ENCODE results near the gene SCARB2. TPM values are rescaled to one million over a fixed set of nuclear protein-coding genes. Genes with fewer than 3 reads are reported as not detected.

The SCARB2 gene
- total and polyA plus RNA-seq, 2 donors (not counting 3 experiments of a cell fraction or from before 2014, with no cell fraction given): 75.2 to 116 TPM

DNA sequence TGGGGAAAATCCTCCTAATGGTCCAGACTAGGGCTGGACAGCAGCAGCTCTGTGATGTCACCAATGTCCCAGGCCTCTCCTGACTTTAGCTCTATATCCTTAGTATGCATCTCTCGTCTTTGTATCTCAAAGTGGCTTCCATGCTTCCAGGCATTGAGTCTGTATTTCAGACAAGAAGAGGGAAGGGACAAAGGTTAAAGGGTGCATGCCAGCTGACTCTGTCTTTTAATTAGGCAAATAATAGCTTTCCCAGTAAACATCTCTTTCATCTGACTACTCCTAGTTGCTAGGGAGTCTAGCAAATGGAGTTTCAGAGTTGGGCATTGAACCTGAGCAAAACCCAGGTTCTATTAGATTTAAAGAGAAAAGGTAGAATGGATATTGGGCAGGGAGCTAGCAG is 43.3 kb upstream of the SCARB2 start:
- FAIRE-seq (no peak), DNase-seq (ENCODE audit: low read depth, low spot score) (no peak)
- no peaks in the 10 kb centered on the region for H3K36me3 ChIP-seq (ENCODE audit: control insufficient read depth in 2 of 2, extremely low read depth in 1 of 2, insufficient read depth in 2 of 2, low read length in 2 of 2)
- dilution Hi-C loops (cut with MboI; ENCODE audit: extremely low pct_ligation_motif_present, low sequenced_read_pairs): no loop called here
- H3K9me1 ChIP-seq (replicated peaks; ENCODE audit: control insufficient read depth, extremely low read depth, insufficient read depth, low read length): no peaks in the 10 kb centered on the region
- no peak overlapping the region for H3K9ac ChIP-seq (replicated peaks; ENCODE audit: extremely low read depth, insufficient read depth, low read length)
- intact Hi-C loops (cut with micrococcal nuclease): no loop called here
- ChIA-PET POLR2A (no interaction called here), CTCF (interaction anchor here (1.3 to 1.5 kb wide), 2 partner anchors 12 to 77 kb away, joined by 4 read pairs; no protein-coding TSS in a partner anchor)
- H2AFZ ChIP-seq (ENCODE audit: low read depth, low read length): no peak overlapping the region
- no peak overlapping the region for H3K4me3 ChIP-seq (replicated peaks in 1 of 3; ENCODE audit: insufficient read depth in 1 of 3, low read depth in 1 of 3, low read length in 3 of 3)
- H3K4me1 ChIP-seq (ENCODE audit: control insufficient read depth, extremely low read depth, insufficient read depth, low read length): no peaks in the 10 kb centered on the region
- H3K79me2 ChIP-seq (ENCODE audit: control insufficient read depth, insufficient read depth, low read length): no peaks in the 10 kb centered on the region
- no peak for TF ChIP-seq JUN (IDR thresholded peaks at IDR 0.05; ENCODE audit: borderline replicate concordance, insufficient read depth, insufficient read length, low read depth)
- no peak overlapping the region for H3K27ac ChIP-seq (ENCODE audit: insufficient read depth, low read depth, low read length)
- H3K9me3 ChIP-seq (replicated peaks; ENCODE audit: control insufficient read depth, insufficient read depth, low read length): no peaks in the 10 kb centered on the region
- no TSS peak for BruUV-seq (replicated peaks)
- no peak overlapping the region for H3K4me2 ChIP-seq (ENCODE audit: insufficient read depth, low read length)
- no peaks in the 10 kb centered on the region for H4K20me1 ChIP-seq (replicated peaks; ENCODE audit: control insufficient read depth, extremely low read depth, insufficient read depth, low read length)
- H3K27me3 ChIP-seq (ENCODE audit: control insufficient read depth in 2 of 2, insufficient read depth in 2 of 2, low read length in 2 of 2): peaks cover 27 to 39% of the 10 kb centered on the region in 2 experiments

GRCh38 chr4:76256032-76256431 is 42.4 kb upstream of the SCARB2 start:
- CTCF ChIA-PET: interaction anchor here (0.9 kb wide), 1 partner anchor 76 kb away, joined by 4 read pairs; no protein-coding TSS in a partner anchor
- Histone ChIP-seq H3K27me3 (ENCODE audit: control insufficient read depth in 2 of 2, insufficient read depth in 2 of 2, low read length in 2 of 2) (peaks cover 31 to 46% of the 10 kb centered on the region in 2 experiments), H4K20me1 (replicated peaks; ENCODE audit: control insufficient read depth, extremely low read depth, insufficient read depth, low read length) (no peaks in the 10 kb centered on the region), H3K4me2 (ENCODE audit: insufficient read depth, low read length) (no peak overlapping the region), H3K4me3 (replicated peaks in 1 of 3; ENCODE audit: insufficient read depth in 1 of 3, low read depth in 1 of 3, low read length in 3 of 3) (no peak overlapping the region), H3K9ac (replicated peaks; ENCODE audit: extremely low read depth, insufficient read depth, low read length) (no peak overlapping the region), H3K79me2 (ENCODE audit: control insufficient read depth, insufficient read depth, low read length) (no peaks in the 10 kb centered on the region), H3K36me3 (ENCODE audit: control insufficient read depth in 2 of 2, extremely low read depth in 1 of 2, insufficient read depth in 2 of 2, low read length in 2 of 2) (no peaks in the 10 kb centered on the region), H3K27ac (ENCODE audit: insufficient read depth, low read depth, low read length) (no peak overlapping the region), H3K4me1 (ENCODE audit: control insufficient read depth, extremely low read depth, insufficient read depth, low read length) (peaks cover 2% of the 10 kb centered on the region), H2AFZ (ENCODE audit: low read depth, low read length) (no peak overlapping the region), H3K9me3 (replicated peaks; ENCODE audit: control insufficient read depth, insufficient read depth, low read length) (no peaks in the 10 kb centered on the region), H3K9me1 (replicated peaks; ENCODE audit: control insufficient read depth, extremely low read depth, insufficient read depth, low read length) (no peaks in the 10 kb centered on the region)
- no TSS peak for BruUV-seq (replicated peaks)
- intact Hi-C loops (cut with micrococcal nuclease): no loop called here
- no peak for TF ChIP-seq CTCF (IDR thresholded peaks at IDR 0.05; ENCODE audit: extremely low read depth in 1 of 2, insufficient read depth in 1 of 2, low read depth in 1 of 2, low read length in 2 of 2)
- no peak for TF ChIP-seq JUN (IDR thresholded peaks at IDR 0.05; ENCODE audit: borderline replicate concordance, insufficient read depth, insufficient read length, low read depth)
- TF ChIP-seq MYC (IDR thresholded peaks at IDR 0.05; ENCODE audit: low read depth, low read length): no peak
- TF ChIP-seq GATA2 (IDR thresholded peaks at IDR 0.05; ENCODE audit: insufficient read depth, insufficient read length, low read depth, low read length): no peak
- no peak for TF ChIP-seq POLR2AphosphoS5 (IDR thresholded peaks at IDR 0.05; ENCODE audit: insufficient read depth, low read depth, low read length)
- no peak for TF ChIP-seq POLR2A (IDR thresholded peaks at IDR 0.05; ENCODE audit: low read depth, low read length)
- TF ChIP-seq FOS (IDR thresholded peaks at IDR 0.05; ENCODE audit: borderline replicate concordance, insufficient read depth, low read length): no peak
- TF ChIP-seq, protein P1, sequence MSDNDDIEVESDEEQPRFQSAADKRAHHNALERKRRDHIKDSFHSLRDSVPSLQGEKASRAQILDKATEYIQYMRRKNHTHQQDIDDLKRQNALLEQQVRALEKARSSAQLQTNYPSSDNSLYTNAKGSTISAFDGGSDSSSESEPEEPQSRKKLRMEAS (IDR thresholded peaks at IDR 0.05; ENCODE audit: insufficient read depth, insufficient read length): no peak
- TF ChIP-seq EZH2 (IDR thresholded peaks at IDR 0.05; ENCODE audit: borderline replicate concordance, low read depth, low read length, severe bottlenecking): no peak
- dilution Hi-C loops (cut with MboI; ENCODE audit: extremely low pct_ligation_motif_present, low sequenced_read_pairs): no loop called here
- DNase-seq (ENCODE audit: low read depth, low spot score): no peak
- no peak for FAIRE-seq
- POLR2A ChIA-PET: no interaction called here
